Smooth muscle cell (in vitro differentiated cells): Measurements from ENCODE around the gene EGFLAM. TPM values are rescaled to one million over a fixed set of nuclear protein-coding genes. Genes with fewer than 3 reads are reported as not detected.

Source experiments
- DNase-seq: peaks from one replicate; lab custom pipeline; 2025; ENCODE audit not compliant: unreplicated experiment; lab: John Stamatoyannopoulos, UW
- H2AFZ ChIP-seq: fragments of 200-600 bp; sonication (generic); 2 replicates; pipeline ENCODE4 v1.6.0; 2016; ENCODE audit warnings: antibody characterized with exemption, low read depth, mild to moderate bottlenecking
- H3F3A ChIP-seq: fragments of 200-600 bp; sonication (generic); 2 replicates; pipeline ENCODE4 v1.6.0; 2017; ENCODE audit warnings: antibody characterized with exemption, low read depth
- H3K27ac ChIP-seq: fragments of 200-600 bp; sonication (generic); 2 replicates; pipeline ENCODE4 v1.5.1; 2016; ENCODE audit warnings: low read depth, mild to moderate bottlenecking
- H3K27me3 ChIP-seq: fragments of 200-600 bp; sonication (generic); 2 replicates; pipeline ENCODE4 v1.6.1; 2016; ENCODE audit warnings: low read depth, mild to moderate bottlenecking
- H3K36me3 ChIP-seq: fragments of 200-600 bp; sonication (generic); 2 replicates; pipeline ENCODE4 v1.5.1; 2016; ENCODE audit warnings: low read depth
- H3K4me1 ChIP-seq: fragments of 200-600 bp; sonication (generic); 2 replicates; pipeline ENCODE4 v1.5.1; 2016; ENCODE audit warnings: low read depth
- H3K4me2 ChIP-seq: fragments of 200-600 bp; sonication (generic); 2 replicates; pipeline ENCODE4 v1.6.0; 2016; ENCODE audit warnings: mild to moderate bottlenecking
- H3K4me3 ChIP-seq: fragments of 200-600 bp; sonication (generic); 2 replicates; pipeline ENCODE4 v1.5.1; 2016; ENCODE audit warnings: mild to moderate bottlenecking
- H3K79me2 ChIP-seq: fragments of 200-600 bp; sonication (generic); 2 replicates; pipeline ENCODE4 v1.6.0; 2016; ENCODE audit warnings: low read depth, mild to moderate bottlenecking
- H3K9ac ChIP-seq: fragments of 200-600 bp; sonication (generic); 2 replicates; pipeline ENCODE4 v1.6.0; 2016; ENCODE audit warnings: low read depth
- H3K9me3 ChIP-seq: fragments of 200-600 bp; sonication (generic); replicated peaks from 2 replicates; pipeline ENCODE4 v1.5.1; 2016; ENCODE audit warnings: low read depth
- H4K20me1 ChIP-seq: fragments of 200-600 bp; sonication (generic); 2 replicates; pipeline ENCODE4 v1.6.0; 2016; ENCODE audit warnings: low read depth
- CTCF ChIP-seq: fragments of 200-600 bp; sonication (generic); IDR thresholded peaks from 2 replicates; pipeline ENCODE4 v1.5.1; 2017; ENCODE audit warnings: borderline replicate concordance, mild to moderate bottlenecking, antibody characterized with exemption; ENCODE audit not compliant: insufficient read depth, poor library complexity, severe bottlenecking
- WGBS: methylation state at CpG from one replicate; pipeline ENCODE4 v1.1.7; 2016; ENCODE audit warnings: low lambda C conversion rate; 5-methylcytosine and 5-hydroxymethylcytosine counted together
- polyA plus RNA-seq: library from polyadenylated mRNA; unstranded; fragments of >200 nt; fragmentation: Nextera tagmentation; extraction: Ambion mirVana; gene quantifications from 2 replicates; pipeline ENCODE4 v1.2.1, GENCODE V29; 2016
- total RNA-seq: library from RNA; depleted of rRNA; stranded (reverse); fragments of >200 nt; gene quantifications from 2 replicates; pipeline ENCODE4 v1.2.3, GENCODE V29; 2014

The EGFLAM gene
- total and polyA plus RNA-seq, 2 experiments from 2014 or later = 103 to 194 TPM

- no peaks in the 10 kb centered on the region for H3K79me2 ChIP-seq
- H3K27ac ChIP-seq = no peak overlapping the region
- no peaks in the 10 kb centered on the region for H3K4me1 ChIP-seq
- no peak overlapping the region for H2AFZ ChIP-seq
- H3K4me3 ChIP-seq = no peak overlapping the region
- H3K36me3 ChIP-seq = no peaks in the 10 kb centered on the region
- no peak overlapping the region for H3K4me2 ChIP-seq
- H4K20me1 ChIP-seq = no peaks in the 10 kb centered on the region
- H3K9ac ChIP-seq = no peak overlapping the region
- H3F3A ChIP-seq = no peaks in the 10 kb centered on the region
- no peaks in the 10 kb centered on the region for H3K27me3 ChIP-seq
- TF ChIP-seq CTCF = no peak
- WGBS = 67% methylated on average over 8 of the region's 8 CpGs
- DNase-seq = no peak
- H3K9me3 ChIP-seq = no peaks in the 10 kb centered on the region
These were observed 214.6 kb downstream of the EGFLAM start for GRCh38 chr5:38473008-38473407.

- TF ChIP-seq CTCF = no peak
- no peaks in the 10 kb centered on the region for H3K9me3 ChIP-seq
- no peak overlapping the region for H3K4me3 ChIP-seq
- H3K4me1 ChIP-seq = no peaks in the 10 kb centered on the region
- H3F3A ChIP-seq = no peaks in the 10 kb centered on the region
- DNase-seq = no peak
- no peak overlapping the region for H3K27ac ChIP-seq
- H3K36me3 ChIP-seq = no peaks in the 10 kb centered on the region
- H3K9ac ChIP-seq = no peak overlapping the region
- no peaks in the 10 kb centered on the region for H3K79me2 ChIP-seq
- no peaks in the 10 kb centered on the region for H3K27me3 ChIP-seq
- 87% methylated on average over 3 of the region's 3 CpGs for WGBS
- H4K20me1 ChIP-seq = no peaks in the 10 kb centered on the region
- no peak overlapping the region for H3K4me2 ChIP-seq
- H2AFZ ChIP-seq = no peak overlapping the region
These were observed 219.8 kb downstream of the EGFLAM start for GRCh38 chr5:38478166-38478565.

GRCh38 chr5:38478878-38479277 lies 220.5 kb downstream of the EGFLAM start:
- Histone ChIP-seq H3K27me3 (no peaks in the 10 kb centered on the region), H2AFZ (no peak overlapping the region), H4K20me1 (no peaks in the 10 kb centered on the region), H3K4me1 (no peaks in the 10 kb centered on the region), H3K36me3 (no peaks in the 10 kb centered on the region), H3K9ac (no peak overlapping the region), H3K79me2 (no peaks in the 10 kb centered on the region), H3F3A (no peaks in the 10 kb centered on the region), H3K4me3 (no peak overlapping the region), H3K4me2 (no peak overlapping the region), H3K27ac (no peak overlapping the region), H3K9me3 (no peaks in the 10 kb centered on the region)
- WGBS = 83% methylated on average over 3 of the region's 3 CpGs
- TF ChIP-seq CTCF = no peak
- DNase-seq = no peak

GRCh38 chr5:38479315-38479904 lies 221.1 kb downstream of the EGFLAM start:
- no peaks in the 10 kb centered on the region for H3K36me3 ChIP-seq
- H4K20me1 ChIP-seq = no peaks in the 10 kb centered on the region
- H3K9me3 ChIP-seq = no peaks in the 10 kb centered on the region
- no peaks in the 10 kb centered on the region for H3K27me3 ChIP-seq
- no peak for DNase-seq
- no peak overlapping the region for H3K9ac ChIP-seq
- no peak for TF ChIP-seq CTCF
- no peaks in the 10 kb centered on the region for H3K4me1 ChIP-seq
- H3F3A ChIP-seq = no peaks in the 10 kb centered on the region
- no peak overlapping the region for H3K27ac ChIP-seq
- WGBS = 43% methylated on average over 6 of the region's 6 CpGs
- no peak overlapping the region for H3K4me2 ChIP-seq
- no peaks in the 10 kb centered on the region for H3K79me2 ChIP-seq
- H2AFZ ChIP-seq = no peak overlapping the region
- H3K4me3 ChIP-seq = no peak overlapping the region
